ENCODE measurements around the gene DCTN3.

DCTN3 gene

DNA sequence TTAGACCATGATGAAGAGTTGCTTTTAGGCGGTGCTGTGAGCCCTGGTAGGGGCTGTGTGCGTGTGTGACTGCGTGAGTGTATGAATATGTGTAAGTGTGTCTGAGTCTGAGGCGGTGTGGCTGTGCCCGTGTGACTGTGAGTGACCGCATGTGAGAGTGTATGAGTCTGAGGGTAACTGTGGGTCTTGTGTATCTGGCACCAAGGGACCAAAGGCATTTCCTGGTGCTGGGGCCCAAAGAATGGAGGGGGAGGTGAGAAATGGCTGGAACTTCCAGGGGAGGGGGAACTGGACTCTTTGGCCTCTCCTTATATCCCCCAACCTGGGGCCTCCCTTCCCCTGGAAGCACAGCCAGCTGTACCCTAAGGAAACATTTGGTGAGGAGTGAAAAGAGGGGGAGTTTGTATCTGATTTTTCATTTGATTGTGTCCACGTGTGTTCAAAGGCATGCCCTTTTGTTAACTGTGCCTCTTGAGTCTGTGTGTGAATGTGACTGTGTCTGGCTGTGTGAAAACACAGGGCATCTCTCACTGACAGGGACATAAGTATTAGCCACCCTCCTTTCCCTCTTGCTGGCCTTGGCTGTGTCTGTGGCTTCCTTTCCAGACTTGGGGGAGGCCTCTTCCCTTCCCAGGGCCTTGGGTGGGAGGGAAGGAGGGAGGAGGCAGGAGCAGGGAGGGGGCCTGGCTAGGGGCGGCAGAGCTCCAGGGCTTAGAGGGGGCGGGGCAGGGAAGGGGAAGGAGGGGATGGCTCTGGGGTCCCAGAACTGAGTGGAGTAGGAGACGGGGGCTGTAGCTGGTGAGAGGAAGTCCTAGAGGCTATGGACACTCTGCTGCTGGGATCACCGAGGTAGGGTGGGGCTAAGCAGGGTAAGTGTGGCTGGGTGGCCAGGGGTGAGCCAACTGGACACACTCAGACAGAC is 33.1 kb upstream of the DCTN3 start:
- no peak for DNase-seq (ENCODE audit: low spot score)
- ChIA-PET POLR2A (ENCODE audit: low non-redundant PET) (no interaction called here), CTCF (interaction anchor here (0.6 to 0.9 kb wide), 2 partner anchors 8 to 50 kb away, joined by 4 read pairs; no protein-coding TSS in a partner anchor)
- peak overlapping the region; percentile 87 for H3K27ac ChIP-seq
- TF ChIP-seq, protein P1, sequence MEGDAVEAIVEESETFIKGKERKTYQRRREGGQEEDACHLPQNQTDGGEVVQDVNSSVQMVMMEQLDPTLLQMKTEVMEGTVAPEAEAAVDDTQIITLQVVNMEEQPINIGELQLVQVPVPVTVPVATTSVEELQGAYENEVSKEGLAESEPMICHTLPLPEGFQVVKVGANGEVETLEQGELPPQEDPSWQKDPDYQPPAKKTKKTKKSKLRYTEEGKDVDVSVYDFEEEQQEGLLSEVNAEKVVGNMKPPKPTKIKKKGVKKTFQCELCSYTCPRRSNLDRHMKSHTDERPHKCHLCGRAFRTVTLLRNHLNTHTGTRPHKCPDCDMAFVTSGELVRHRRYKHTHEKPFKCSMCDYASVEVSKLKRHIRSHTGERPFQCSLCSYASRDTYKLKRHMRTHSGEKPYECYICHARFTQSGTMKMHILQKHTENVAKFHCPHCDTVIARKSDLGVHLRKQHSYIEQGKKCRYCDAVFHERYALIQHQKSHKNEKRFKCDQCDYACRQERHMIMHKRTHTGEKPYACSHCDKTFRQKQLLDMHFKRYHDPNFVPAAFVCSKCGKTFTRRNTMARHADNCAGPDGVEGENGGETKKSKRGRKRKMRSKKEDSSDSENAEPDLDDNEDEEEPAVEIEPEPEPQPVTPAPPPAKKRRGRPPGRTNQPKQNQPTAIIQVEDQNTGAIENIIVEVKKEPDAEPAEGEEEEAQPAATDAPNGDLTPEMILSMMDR (conservative IDR thresholded peaks at IDR 0.05; ENCODE audit: low read depth) = no peak

DNA sequence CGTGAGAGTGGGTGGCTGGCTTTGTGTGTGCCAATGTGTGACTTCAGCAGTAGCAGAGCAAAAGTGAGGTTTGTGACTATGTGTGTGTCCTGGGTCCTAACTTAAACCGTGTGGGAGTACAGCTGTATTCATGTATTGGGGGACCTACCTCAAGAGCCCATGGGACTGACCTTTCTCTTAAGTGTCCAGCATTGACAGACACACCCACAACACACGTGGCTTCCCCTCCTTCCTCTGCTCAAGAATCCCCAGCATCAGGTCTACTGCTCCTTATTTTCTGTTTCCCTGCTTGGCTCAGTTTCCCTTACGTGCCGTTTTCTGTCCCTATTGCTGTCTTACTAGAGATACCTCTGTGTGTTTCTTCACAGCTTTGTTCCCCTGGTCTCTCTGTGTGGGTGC is 32.3 kb upstream of the DCTN3 start:
- ChIA-PET POLR2A (ENCODE audit: low non-redundant PET) (interaction anchor here (0.6 kb wide), 1 partner anchor 15 kb away, joined by 3 read pairs; no protein-coding TSS in a partner anchor), CTCF (no interaction called here)
- H3K27ac ChIP-seq = peak overlapping the region; percentile 87
- no peak for DNase-seq (ENCODE audit: low spot score)
- TF ChIP-seq, protein P1 (conservative IDR thresholded peaks at IDR 0.05; ENCODE audit: low read depth) = no peak

DNA sequence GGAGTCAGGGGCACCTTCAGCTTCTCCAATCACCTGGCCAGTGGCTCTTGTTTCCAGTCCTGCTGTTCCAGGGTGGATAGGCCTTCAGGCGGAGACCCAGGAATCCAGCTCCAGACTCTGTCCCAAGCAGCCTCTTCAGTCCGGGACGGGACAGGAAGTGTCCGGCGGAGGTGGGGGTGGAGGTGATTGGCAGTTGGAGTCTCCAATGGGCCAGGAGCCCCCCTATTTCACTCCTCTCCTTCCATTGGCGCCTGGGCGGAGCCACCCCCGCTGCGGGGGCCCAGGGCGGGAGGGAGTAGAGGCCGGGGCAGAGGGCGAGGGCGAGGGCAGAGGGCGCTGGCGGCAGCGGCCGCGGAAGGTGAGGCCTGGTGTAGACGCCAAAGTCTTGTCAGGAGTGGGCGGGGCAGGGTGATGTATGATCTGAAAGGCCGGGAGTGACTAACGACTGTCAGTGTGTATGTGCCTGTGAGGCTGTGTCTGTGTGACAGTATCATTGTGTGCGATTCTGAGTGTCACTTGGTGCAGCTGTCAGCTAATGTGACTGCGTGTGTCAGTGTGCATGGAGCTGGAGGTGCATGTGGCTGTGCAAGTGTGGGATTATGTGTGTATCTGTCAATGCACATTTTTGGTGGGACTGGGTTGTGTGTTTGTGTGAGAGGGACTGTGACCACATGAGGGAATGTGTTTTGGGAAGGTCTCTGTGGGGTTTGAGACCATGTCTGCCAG is 31.7 kb upstream of the DCTN3 start, which contains the start of gene IL11RA:
Gene IL11RA (plus strand): TSS at position 310 of the 726 bp plus-strand sequence. CDS start 3,033 bp downstream, outside the sequence.
- CTCF ChIA-PET = interaction anchor here (0.7 kb wide), 1 partner anchor 18 kb away, joined by 3 read pairs; no protein-coding TSS in a partner anchor
- TF ChIP-seq, protein P1 (conservative IDR thresholded peaks at IDR 0.05; ENCODE audit: low read depth) = no peak
- H3K27ac ChIP-seq = peak within 1 kb of the TSS; percentile 87
- peak; percentile 94 for DNase-seq (ENCODE audit: low spot score)
- POLR2A ChIA-PET (ENCODE audit: low non-redundant PET) = interaction anchor here (0.6 to 1.3 kb wide), 3 partner anchors 13 to 15 kb away, joined by 3 to 4 read pairs (median 3); no protein-coding TSS in a partner anchor

DNA sequence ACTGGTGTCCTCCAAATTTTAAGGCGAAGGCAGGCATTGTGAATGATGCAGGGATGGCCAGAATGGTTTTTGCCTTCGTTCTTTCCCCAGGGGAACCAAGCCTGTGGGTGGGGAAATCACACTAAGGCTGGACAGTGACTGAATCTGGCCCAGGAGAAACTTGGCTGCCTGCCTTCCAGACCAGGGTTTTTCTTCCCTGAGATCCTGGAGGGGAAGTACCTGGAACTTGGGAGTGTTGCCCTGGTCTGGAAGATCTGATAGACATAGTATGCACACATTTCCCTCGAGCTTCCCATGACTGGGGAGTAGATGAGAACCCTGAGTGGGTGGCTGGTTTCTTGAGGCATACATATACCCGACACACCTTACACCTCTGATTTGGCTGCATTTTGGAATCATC is 31.0 kb upstream of the DCTN3 start:
- ChIA-PET POLR2A (ENCODE audit: low non-redundant PET) (interaction anchor here (1.3 kb wide), 2 partner anchors 14 kb away, joined by 3 to 4 read pairs; no protein-coding TSS in a partner anchor), CTCF (interaction anchor here (0.7 kb wide), 1 partner anchor 17 kb away, joined by 3 read pairs; no protein-coding TSS in a partner anchor)
- H3K27ac ChIP-seq = peak overlapping the region; percentile 87
- TF ChIP-seq, protein P1 (conservative IDR thresholded peaks at IDR 0.05; ENCODE audit: low read depth) = no peak
- no peak for DNase-seq (ENCODE audit: low spot score)

DNA sequence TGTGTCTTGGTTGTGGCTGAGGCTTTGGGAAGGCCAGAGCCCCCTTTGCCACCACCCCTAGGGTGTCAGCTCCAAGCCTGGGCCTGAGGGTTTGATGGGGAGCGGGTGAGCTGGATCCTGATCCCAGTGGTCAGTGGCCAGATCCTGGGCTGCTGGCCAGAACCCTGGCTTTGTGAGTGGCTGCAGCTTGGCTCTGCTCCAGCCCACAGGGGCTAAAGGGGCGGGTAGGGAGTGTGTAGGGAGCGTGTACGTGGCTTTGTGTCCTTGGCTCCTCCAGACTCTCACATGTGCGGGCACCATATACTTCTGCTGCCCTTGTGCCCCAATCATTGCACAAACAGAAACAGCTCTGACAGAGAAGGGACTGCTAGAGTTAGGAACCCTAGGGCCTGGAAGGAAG is 30.5 kb upstream of the DCTN3 start:
- ChIA-PET CTCF (no interaction called here), POLR2A (ENCODE audit: low non-redundant PET) (interaction anchor here (0.6 to 1.3 kb wide), 3 partner anchors 14 kb away, joined by 3 to 4 read pairs (median 3); no protein-coding TSS in a partner anchor)
- peak overlapping the region; percentile 87 for H3K27ac ChIP-seq
- TF ChIP-seq, protein P1 (conservative IDR thresholded peaks at IDR 0.05; ENCODE audit: low read depth) = no peak
- no peak for DNase-seq (ENCODE audit: low spot score)

DNA sequence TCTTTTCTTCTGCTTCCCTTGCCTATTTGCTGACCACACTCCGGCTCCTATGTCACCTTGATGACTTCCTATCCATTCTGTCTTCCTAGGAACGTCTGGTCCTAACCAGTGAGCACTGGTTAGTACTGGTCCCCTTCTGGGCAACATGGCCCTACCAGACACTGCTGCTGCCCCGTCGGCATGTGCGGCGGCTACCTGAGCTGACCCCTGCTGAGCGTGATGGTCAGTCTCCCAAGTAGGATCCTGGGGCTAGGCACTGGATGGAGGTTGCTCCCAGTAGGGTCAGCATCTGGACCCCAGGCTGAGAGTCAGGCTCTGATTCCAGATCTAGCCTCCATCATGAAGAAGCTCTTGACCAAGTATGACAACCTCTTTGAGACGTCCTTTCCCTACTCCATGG is 28.4 kb upstream of the DCTN3 start:
- H3K27ac ChIP-seq = no peak overlapping the region
- CTCF ChIA-PET = interaction anchor here (1.8 kb wide), 1 partner anchor 15 kb away, joined by 6 read pairs; no protein-coding TSS in a partner anchor
- DNase-seq (ENCODE audit: low spot score) = no peak
- TF ChIP-seq, protein P1 (conservative IDR thresholded peaks at IDR 0.05; ENCODE audit: low read depth) = no peak
- POLR2A ChIA-PET (ENCODE audit: low non-redundant PET) = no interaction called here

Measured in RWPE1 (cell line).